SH-SY5Y (cell line): Measurements from ENCODE around the gene C1QTNF9.
"Not testable (repeated sequence)": the region's sequence is repeated elsewhere in the genome, so short reads cannot be mapped to it uniquely, and the experiment has no call there.

Source experiments
- GATA2 ChIP-seq: IDR thresholded peaks from 2 replicates; pipeline ENCODE4 v1.6.1; 2011; ENCODE audit warnings: mild to moderate bottlenecking, low read depth, low read length
- GATA3 ChIP-seq: IDR thresholded peaks from 2 replicates; pipeline ENCODE4 v1.6.1; 2011; ENCODE audit warnings: low read depth, mild to moderate bottlenecking, low read length, moderate library complexity

DNA sequence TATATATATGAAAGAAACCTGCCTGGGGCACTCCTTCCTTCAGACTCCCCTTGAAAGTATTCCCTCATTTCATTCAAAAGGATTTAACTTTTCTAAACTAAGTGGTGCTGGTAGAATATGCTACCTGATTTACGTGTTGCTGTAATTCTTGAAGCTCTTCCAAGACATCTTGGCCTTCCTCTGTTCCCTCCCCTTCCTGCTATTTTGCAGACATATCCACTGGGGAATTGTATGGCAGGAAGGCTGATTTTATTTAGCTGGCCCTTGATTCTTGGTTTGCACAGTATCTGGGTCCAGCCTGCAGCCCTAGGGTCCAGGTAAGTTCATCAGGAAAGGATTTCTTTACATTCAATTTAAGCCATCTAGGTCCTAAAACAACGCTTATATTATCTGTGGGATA lies at the start of gene C1QTNF9:
- not testable (repeated sequence) for TF ChIP-seq GATA2, GATA3
